SU-DHL-6 (cell line): ENCODE measurements around the gene AMBP.

ENCODE experiments used
- CTCF ChIP-seq: fragments of 200-600 bp; sonication (generic); IDR thresholded peaks from one replicate; pipeline ENCODE4 v1.5.1; 2017; ENCODE audit warnings: antibody characterized with exemption, mild to moderate bottlenecking, low read length, moderate library complexity; ENCODE audit not compliant: insufficient read depth, poor library complexity, severe bottlenecking
- EZH2phosphoT487 ChIP-seq: fragments of 200-600 bp; sonication (generic), shearing (Covaris generic); conservative IDR thresholded peaks from 2 replicates; pipeline ENCODE4 v1.6.1; 2018; ENCODE audit warnings: mild to moderate bottlenecking, antibody characterized with exemption, low read length, moderate library complexity, mixed read lengths

GRCh38 chr9:114093031-114093471 lies 15.0 kb upstream of the AMBP start:
- TF ChIP-seq CTCF, result no peak
- TF ChIP-seq EZH2phosphoT487, result no peak
